HCT116 (cell line): ENCODE data around the gene SLC25A33. TPM values are rescaled to one million over a fixed set of nuclear protein-coding genes. Genes with fewer than 3 reads are reported as not detected.

ENCODE experiments used
- ATAC-seq: fragments of 200-7000 bp; cut with Tn5 transposase; 2 replicates; pipeline ENCODE4 v1.9.1; 2020; ENCODE audit warnings: mild to moderate bottlenecking, moderate library complexity
- BruUV-seq: library from RNA; stranded (reverse); fragments of 400-500 nt; replicated peaks from 2 replicates; lab custom pipeline; 2021; lab: Mats Ljungman, UMichigan
- CTCF ChIA-PET: fragments of 300-600 bp; sonication (Branson Sonifier 250); formaldehyde crosslinking; loops from one replicate; lab custom pipeline; 2021; ENCODE audit warnings: antibody characterized with exemption; lab: Charles Lee
- POLR2A ChIA-PET: fragments of 300-600, 350-600 bp; sonication (Branson Sonifier 250); formaldehyde crosslinking; loops from one replicate; lab custom pipeline; 2021; ENCODE audit warnings: antibody characterized with exemption; lab: Charles Lee
- RAD21 ChIA-PET, 2 experiments: fragments of 300-600 bp; sonication (Branson Sonifier 250); formaldehyde crosslinking; loops; one replicate each; lab custom pipeline; 2023; ENCODE audit warnings: low total read pairs in 2 of 2; ENCODE audit not compliant: uncharacterized antibody in 2 of 2, unreplicated experiment in 2 of 2, low non-redundant PET in 1 of 2; lab: Charles Lee
- DNase-seq: peaks from one replicate; pipeline ENCODE4 v3.0.0-alpha.2; 2010; ENCODE audit warnings: low read depth, low spot score
- H2AFZ ChIP-seq: fragments of 200-600 bp; shearing (Covaris generic), sonication (generic); 2 replicates; pipeline ENCODE4 v1.6.1; 2017; ENCODE audit warnings: low read depth, mixed run types, mixed read lengths, antibody characterized with exemption, low read length; ENCODE audit not compliant: poor library complexity, severe bottlenecking
- H3K27ac ChIP-seq: 2 replicates; pipeline ENCODE4 v1.5.1; 2012; ENCODE audit warnings: low read depth, low read length
- H3K27me3 ChIP-seq: fragments of 200-600 bp; sonication (generic); 2 replicates; pipeline ENCODE4 v1.6.1; 2016; ENCODE audit warnings: mixed run types, low read length, mixed read lengths; ENCODE audit not compliant: insufficient read depth
- H3K36me3 ChIP-seq, 2 experiments: fragments of 200-500 bp in 1 of 2; fragments of 200-600 bp in 1 of 2; sonication (Bioruptor generic) in 1 of 2; sonication (generic) in 1 of 2; 2 replicates each; pipeline versions ENCODE4 v1.5.1 to v1.6.1; 2014 to 2016; ENCODE audit warnings: low read length in 2 of 2, inconsistent platforms in 1 of 2, mixed read lengths in 1 of 2, mixed run types in 1 of 2; ENCODE audit not compliant: insufficient read depth in 2 of 2, control insufficient read depth in 1 of 2
- H3K4me1 ChIP-seq, 2 experiments: fragments of 200-600 bp in 1 of 2; sonication (generic) in 1 of 2; 2 replicates each; pipeline versions ENCODE4 v1.5.1 to v1.6.1; 2012 to 2017; ENCODE audit warnings: low read length in 2 of 2, inconsistent platforms in 1 of 2, mild to moderate bottlenecking in 1 of 2, mixed read lengths in 1 of 2, mixed run types in 1 of 2, moderate library complexity in 1 of 2; ENCODE audit not compliant: insufficient read depth in 2 of 2, control insufficient read depth in 1 of 2
- H3K4me2 ChIP-seq: fragments of 200-600 bp; sonication (generic); 2 replicates; pipeline ENCODE4 v1.6.1; 2017; ENCODE audit warnings: mixed run types, low read length, mixed read lengths
- H3K4me3 ChIP-seq, 2 experiments: fragments of 200-600 bp in 1 of 2; sonication (generic) in 1 of 2; replicated peaks in 1 of 2; 2 replicates each; pipeline ENCODE4 v1.5.1; 2011 to 2016; ENCODE audit warnings: low read length in 2 of 2, control low read depth in 1 of 2, low read depth in 1 of 2, mild to moderate bottlenecking in 1 of 2, mixed read lengths in 1 of 2, mixed run types in 1 of 2
- H3K79me2 ChIP-seq: fragments of 200-600 bp; sonication (generic); 2 replicates; pipeline ENCODE4 v1.6.1; 2017; ENCODE audit warnings: mild to moderate bottlenecking, mixed run types, low read length, moderate library complexity, mixed read lengths; ENCODE audit not compliant: insufficient read depth
- H3K9ac ChIP-seq: fragments of 200-600 bp; sonication (generic); 2 replicates; pipeline ENCODE4 v1.6.1; 2016; ENCODE audit warnings: low read length, mixed read lengths
- H3K9me2 ChIP-seq: fragments of 200-600 bp; sonication (generic), shearing (Covaris generic); 2 replicates; pipeline ENCODE4 v1.6.1; 2017; ENCODE audit warnings: mixed run types, mild to moderate bottlenecking, moderate library complexity; ENCODE audit not compliant: insufficient read depth
- H3K9me3 ChIP-seq, 2 experiments: fragments of 200-500 bp in 1 of 2; fragments of 200-600 bp in 1 of 2; sonication (Bioruptor generic) in 1 of 2; sonication (generic) in 1 of 2; 2 replicates each; pipeline ENCODE4 v1.6.1; 2014 to 2017; ENCODE audit warnings: low read length in 2 of 2, mixed read lengths in 2 of 2, inconsistent platforms in 1 of 2, low read depth in 1 of 2, mild to moderate bottlenecking in 1 of 2, mixed run types in 1 of 2, moderate library complexity in 1 of 2; ENCODE audit not compliant: control insufficient read depth in 1 of 2, insufficient read depth in 1 of 2
- H4K20me1 ChIP-seq: fragments of 200-600 bp; sonication (generic), shearing (Covaris generic); 2 replicates; pipeline ENCODE4 v1.6.1; 2017; ENCODE audit warnings: mixed run types, mild to moderate bottlenecking, moderate library complexity; ENCODE audit not compliant: insufficient read depth
- ATF3 ChIP-seq: IDR thresholded peaks from 2 replicates; pipeline ENCODE4 v1.6.1; 2012
- CBX3 ChIP-seq: IDR thresholded peaks from 2 replicates; pipeline ENCODE4 v1.6.1; 2012; ENCODE audit warnings: low read depth
- CEBPB ChIP-seq: IDR thresholded peaks from 2 replicates; pipeline ENCODE4 v1.6.1; 2012; ENCODE audit warnings: low read depth
- EGR1 ChIP-seq: IDR thresholded peaks from 2 replicates; pipeline ENCODE4 v1.6.1; 2012; ENCODE audit warnings: low read depth
- EZH2 ChIP-seq: fragments of 200-600 bp; sonication (generic); IDR thresholded peaks from 2 replicates; pipeline ENCODE4 v1.6.1; 2017; ENCODE audit warnings: antibody characterized with exemption, mixed run types
- MAX ChIP-seq: IDR thresholded peaks from 2 replicates; pipeline ENCODE4 v1.6.1; 2012
- POLR2A ChIP-seq: IDR thresholded peaks from 2 replicates; pipeline ENCODE4 v1.7.0; 2011; ENCODE audit warnings: borderline replicate concordance; ENCODE audit not compliant: insufficient read depth, insufficient read length; ENCODE audit errors: extremely low read depth
- POLR2AphosphoS5 ChIP-seq: IDR thresholded peaks from 2 replicates; pipeline ENCODE4 v1.6.1; 2011; ENCODE audit warnings: mild to moderate bottlenecking, low read depth, low read length, moderate library complexity
- RAD21 ChIP-seq: IDR thresholded peaks from 2 replicates; pipeline ENCODE4 v1.6.1; 2012; ENCODE audit warnings: low read depth, mild to moderate bottlenecking
- REST ChIP-seq: IDR thresholded peaks from 2 replicates; pipeline ENCODE4 v1.6.1; 2012; ENCODE audit warnings: low read depth
- SIN3A ChIP-seq: IDR thresholded peaks from 2 replicates; pipeline ENCODE4 v1.6.1; 2012; ENCODE audit warnings: low read depth
- SP1 ChIP-seq: IDR thresholded peaks from 2 replicates; pipeline ENCODE4 v1.6.1; 2012; ENCODE audit warnings: low read depth
- SRF ChIP-seq: IDR thresholded peaks from 2 replicates; pipeline ENCODE4 v1.6.1; 2012; ENCODE audit warnings: low read depth
- YY1 ChIP-seq: IDR thresholded peaks from 2 replicates; pipeline ENCODE4 v1.6.1; 2011; ENCODE audit warnings: low read length, low read depth, moderate library complexity, mild to moderate bottlenecking; ENCODE audit not compliant: insufficient replicate concordance; ENCODE audit errors: extremely low read depth
- ZBTB33 ChIP-seq: IDR thresholded peaks from 2 replicates; pipeline ENCODE4 v1.6.1; 2011; ENCODE audit warnings: mild to moderate bottlenecking, low read length, moderate library complexity; ENCODE audit not compliant: insufficient replicate concordance; ENCODE audit errors: extremely low read depth
- ZFX ChIP-seq: fragments of 450-650 bp; IDR thresholded peaks from 2 replicates; pipeline ENCODE4 v1.6.1; 2017
- ZNF274 ChIP-seq: fragments of 200-500 bp; sonication (Bioruptor generic); IDR thresholded peaks from 2 replicates; pipeline ENCODE4 v1.6.1; 2014; ENCODE audit warnings: mild to moderate bottlenecking, low read depth, low read length, inconsistent platforms
- intact Hi-C: fragments of 100-400 bp; cut with micrococcal nuclease; formaldehyde crosslinking; loops from 2 replicates; pipeline ENCODE4 v1.10.0; 2022
- total RNA-seq: library from RNA; stranded (reverse); gene quantifications from one replicate; pipeline ENCODE4 v1.2.1, GENCODE V29; 2021; ENCODE audit not compliant: unreplicated experiment
- TF ChIP-seq, protein P1 (sequence below), 3 experiments: fragments of 200-600 bp in 1 of 3; sonication (generic) in 1 of 3; IDR thresholded peaks in 2 of 3; conservative IDR thresholded peaks in 1 of 3; 2 replicates each; pipeline ENCODE4 v1.5.1; 2012 to 2017; ENCODE audit warnings: low read depth in 2 of 3, low read length in 2 of 3, antibody characterized with exemption in 1 of 3, borderline replicate concordance in 1 of 3, control low read depth in 1 of 3, mild to moderate bottlenecking in 1 of 3, mixed read lengths in 1 of 3, mixed run types in 1 of 3, moderate library complexity in 1 of 3; ENCODE audit not compliant: insufficient read depth in 1 of 3

The SLC25A33 gene
- total RNA-seq, 1 experiment from 2014 or later: 9.8 TPM

GRCh38 chr1:9529190-9529589 lies 10.1 kb upstream of the SLC25A33 start:
- H3K4me2 ChIP-seq: no peak overlapping the region
- no peak overlapping the region for H3K9ac ChIP-seq
- POLR2A ChIA-PET: no interaction called here
- no peak overlapping the region for H3K4me3 ChIP-seq
- RAD21 ChIA-PET: no interaction called here
- H4K20me1 ChIP-seq: no peaks in the 10 kb centered on the region
- TF ChIP-seq SIN3A (no peak), REST (no peak), SP1 (no peak), ZNF274 (no peak), SRF (no peak), MAX (no peak), YY1 (no peak), POLR2AphosphoS5 (no peak), RAD21 (no peak), ATF3 (no peak), ZFX (no peak), CEBPB (no peak), EZH2 (no peak), EGR1 (no peak), ZBTB33 (no peak), CBX3 (no peak), POLR2A (no peak)
- TF ChIP-seq, protein P1, sequence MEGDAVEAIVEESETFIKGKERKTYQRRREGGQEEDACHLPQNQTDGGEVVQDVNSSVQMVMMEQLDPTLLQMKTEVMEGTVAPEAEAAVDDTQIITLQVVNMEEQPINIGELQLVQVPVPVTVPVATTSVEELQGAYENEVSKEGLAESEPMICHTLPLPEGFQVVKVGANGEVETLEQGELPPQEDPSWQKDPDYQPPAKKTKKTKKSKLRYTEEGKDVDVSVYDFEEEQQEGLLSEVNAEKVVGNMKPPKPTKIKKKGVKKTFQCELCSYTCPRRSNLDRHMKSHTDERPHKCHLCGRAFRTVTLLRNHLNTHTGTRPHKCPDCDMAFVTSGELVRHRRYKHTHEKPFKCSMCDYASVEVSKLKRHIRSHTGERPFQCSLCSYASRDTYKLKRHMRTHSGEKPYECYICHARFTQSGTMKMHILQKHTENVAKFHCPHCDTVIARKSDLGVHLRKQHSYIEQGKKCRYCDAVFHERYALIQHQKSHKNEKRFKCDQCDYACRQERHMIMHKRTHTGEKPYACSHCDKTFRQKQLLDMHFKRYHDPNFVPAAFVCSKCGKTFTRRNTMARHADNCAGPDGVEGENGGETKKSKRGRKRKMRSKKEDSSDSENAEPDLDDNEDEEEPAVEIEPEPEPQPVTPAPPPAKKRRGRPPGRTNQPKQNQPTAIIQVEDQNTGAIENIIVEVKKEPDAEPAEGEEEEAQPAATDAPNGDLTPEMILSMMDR (IDR thresholded peaks at IDR 0.05 in 2 of 3, conservative IDR thresholded peaks at IDR 0.05 in 1 of 3; ENCODE audit: borderline replicate concordance in 1 of 3, insufficient read depth in 1 of 3, low read depth in 2 of 3, low read length in 2 of 3): no peak
- H3K4me1 ChIP-seq: no peaks in the 10 kb centered on the region
- DNase-seq (no peak), ATAC-seq (no peak; the same call in 1 of the 2 replicates)
- no peaks in the 10 kb centered on the region for H3K36me3 ChIP-seq
- CTCF ChIA-PET: no interaction called here
- H3K9me2 ChIP-seq: no peaks in the 10 kb centered on the region
- no peaks in the 10 kb centered on the region for H3K79me2 ChIP-seq
- no TSS peak for BruUV-seq
- H2AFZ ChIP-seq: no peak overlapping the region
- H3K27ac ChIP-seq: no peak overlapping the region
- no peaks in the 10 kb centered on the region for H3K9me3 ChIP-seq
- intact Hi-C loops: no loop called here
- H3K27me3 ChIP-seq: no peaks in the 10 kb centered on the region
